GM06990 (cell line): ENCODE results near the gene LSS.

Source experiments
- DNase-seq: peaks from one replicate; pipeline ENCODE4 v3.0.0-alpha.2; 2011; ENCODE audit not compliant: insufficient read length; ENCODE audit errors: extremely low read depth
- H3K27me3 ChIP-seq: replicated peaks from 2 replicates; pipeline ENCODE4 v1.6.0; 2011; ENCODE audit warnings: low read length; ENCODE audit not compliant: control insufficient read depth, insufficient read depth
- H3K36me3 ChIP-seq: 2 replicates; pipeline ENCODE4 v1.5.1; 2011; ENCODE audit warnings: low read length; ENCODE audit not compliant: control insufficient read depth, insufficient read depth
- H3K4me3 ChIP-seq: replicated peaks from 2 replicates; pipeline ENCODE4 v1.5.1; 2011; ENCODE audit warnings: low read depth, mild to moderate bottlenecking, control low read depth, low read length
- CTCF ChIP-seq: IDR thresholded peaks from 2 replicates; pipeline ENCODE4 v1.5.1; 2011; ENCODE audit warnings: low read length, control low read depth, mild to moderate bottlenecking, inconsistent platforms; ENCODE audit not compliant: insufficient read depth, poor library complexity, severe bottlenecking

Gene LSS

GRCh38 chr21:46266946-46267345 is 38.4 kb upstream of the LSS start:
- Histone ChIP-seq H3K27me3 (no peaks in the 10 kb centered on the region), H3K4me3 (no peak overlapping the region), H3K36me3 (peaks cover 37% of the 10 kb centered on the region)
- DNase-seq: no peak
- TF ChIP-seq CTCF: no peak

GRCh38 chr21:46265736-46266525 is 37.4 kb upstream of the LSS start:
- DNase-seq: no peak
- TF ChIP-seq CTCF: no peak
- Histone ChIP-seq H3K27me3 (no peaks in the 10 kb centered on the region), H3K4me3 (no peak overlapping the region), H3K36me3 (peaks cover 40% of the 10 kb centered on the region)

- H3K36me3 ChIP-seq: peaks cover 39% of the 10 kb centered on the region
- no peaks in the 10 kb centered on the region for H3K27me3 ChIP-seq
- TF ChIP-seq CTCF: no peak
- H3K4me3 ChIP-seq: no peak overlapping the region
- no peak for DNase-seq
These were observed 36.1 kb upstream of the LSS start for GRCh38 chr21:46264690-46265144.

- TF ChIP-seq CTCF: no peak
- peaks cover 34% of the 10 kb centered on the region for H3K36me3 ChIP-seq
- no peak overlapping the region for H3K4me3 ChIP-seq
- DNase-seq: no peak
- H3K27me3 ChIP-seq: no peaks in the 10 kb centered on the region
These were observed 35.6 kb upstream of the LSS start for GRCh38 chr21:46264046-46264689.

- Histone ChIP-seq H3K4me3 (no peak overlapping the region), H3K36me3 (peaks cover 41% of the 10 kb centered on the region), H3K27me3 (no peaks in the 10 kb centered on the region)
- no peak for DNase-seq
- no peak for TF ChIP-seq CTCF
These were observed 28.0 kb upstream of the LSS start for GRCh38 chr21:46256501-46256994.
